ENCODE results near the gene GADD45GIP1.
"Not testable (repeated sequence)": the region's sequence is repeated elsewhere in the genome, so short reads cannot be mapped to it uniquely, and the experiment has no call there.

The GADD45GIP1 gene

GRCh38 chr19:12976109-12976508 lies 19.1 kb upstream of the GADD45GIP1 start:
- not testable (repeated sequence) for H3K4me1 Mint-ChIP-seq, H3K36me3 Mint-ChIP-seq, H3K4me3 Mint-ChIP-seq, H3K9me3 Mint-ChIP-seq, H3K27me3 Mint-ChIP-seq, H3K27ac Mint-ChIP-seq

DNA sequence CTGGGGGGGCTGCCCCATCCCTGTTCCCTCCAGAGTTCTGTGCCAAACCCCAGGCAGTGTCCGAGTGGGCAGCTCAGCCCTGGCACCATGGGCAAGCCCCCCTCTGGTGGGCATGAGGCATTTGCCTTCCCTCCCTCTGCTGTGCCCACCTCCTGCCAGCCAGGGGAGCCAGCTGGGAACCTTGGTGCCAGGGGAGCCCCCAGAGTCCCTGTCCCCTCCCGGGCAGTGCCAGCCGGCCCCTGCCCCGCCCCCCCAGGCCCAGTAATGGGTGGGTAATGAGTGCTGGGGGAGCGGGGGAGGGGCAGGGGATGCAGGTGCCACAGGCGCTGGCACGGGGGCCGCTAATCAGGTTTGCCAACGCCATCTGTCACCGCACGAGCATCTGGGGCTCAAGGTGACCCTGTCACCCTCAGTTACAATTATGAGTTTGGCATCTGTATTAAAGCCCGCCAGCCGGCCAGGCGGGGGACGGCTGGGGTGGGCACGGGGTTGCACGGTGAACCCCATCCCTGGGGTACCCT lies 18.3 kb upstream of the GADD45GIP1 start:
- Mint-ChIP-seq H3K4me3 (no peak overlapping the region), H3K27ac (no peak overlapping the region), H3K9me3 (no peaks in the 10 kb centered on the region)

GRCh38 chr19:12974301-12975220 lies 17.5 kb upstream of the GADD45GIP1 start:
- H3K27ac Mint-ChIP-seq: no peak overlapping the region
- H3K27me3 Mint-ChIP-seq: peaks cover 7% of the 10 kb centered on the region
- no peaks in the 10 kb centered on the region for H3K36me3 Mint-ChIP-seq
- peaks cover 13% of the 10 kb centered on the region for H3K4me1 Mint-ChIP-seq
- H3K4me3 Mint-ChIP-seq: no peak overlapping the region
- H3K9me3 Mint-ChIP-seq: no peaks in the 10 kb centered on the region

More for the DNA sequence above, 18.3 kb upstream of the GADD45GIP1 start:
- Mint-ChIP-seq H3K27me3 (peaks cover 7% of the 10 kb centered on the region), H3K36me3 (no peaks in the 10 kb centered on the region), H3K4me1 (peaks cover 9% of the 10 kb centered on the region)

DNA sequence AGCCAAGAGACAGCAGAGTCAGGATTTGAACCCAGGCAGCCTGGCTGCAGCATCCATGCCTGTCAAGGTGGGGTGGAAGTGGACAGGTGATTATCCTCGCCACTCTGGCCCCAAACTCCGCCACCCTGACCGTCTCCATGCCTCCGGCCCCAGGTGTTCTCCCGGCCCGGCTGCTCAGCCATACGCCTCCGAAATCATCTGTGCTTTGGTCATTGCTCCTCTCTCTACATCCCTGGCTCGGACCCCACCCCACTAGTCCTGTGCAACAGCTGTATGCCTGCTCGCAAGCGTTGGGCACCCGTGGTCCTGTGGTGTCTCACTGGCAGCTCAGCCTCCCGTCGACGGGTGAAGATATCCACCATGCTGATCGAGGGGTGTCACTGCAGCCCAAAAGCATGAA lies 16.2 kb upstream of the GADD45GIP1 start:
- Mint-ChIP-seq H3K4me1 (peaks cover 13% of the 10 kb centered on the region), H3K36me3 (no peaks in the 10 kb centered on the region), H3K27me3 (peaks cover 7% of the 10 kb centered on the region), H3K9me3 (no peaks in the 10 kb centered on the region), H3K27ac (peak overlapping the region; percentile 23), H3K4me3 (no peak overlapping the region)

DNA sequence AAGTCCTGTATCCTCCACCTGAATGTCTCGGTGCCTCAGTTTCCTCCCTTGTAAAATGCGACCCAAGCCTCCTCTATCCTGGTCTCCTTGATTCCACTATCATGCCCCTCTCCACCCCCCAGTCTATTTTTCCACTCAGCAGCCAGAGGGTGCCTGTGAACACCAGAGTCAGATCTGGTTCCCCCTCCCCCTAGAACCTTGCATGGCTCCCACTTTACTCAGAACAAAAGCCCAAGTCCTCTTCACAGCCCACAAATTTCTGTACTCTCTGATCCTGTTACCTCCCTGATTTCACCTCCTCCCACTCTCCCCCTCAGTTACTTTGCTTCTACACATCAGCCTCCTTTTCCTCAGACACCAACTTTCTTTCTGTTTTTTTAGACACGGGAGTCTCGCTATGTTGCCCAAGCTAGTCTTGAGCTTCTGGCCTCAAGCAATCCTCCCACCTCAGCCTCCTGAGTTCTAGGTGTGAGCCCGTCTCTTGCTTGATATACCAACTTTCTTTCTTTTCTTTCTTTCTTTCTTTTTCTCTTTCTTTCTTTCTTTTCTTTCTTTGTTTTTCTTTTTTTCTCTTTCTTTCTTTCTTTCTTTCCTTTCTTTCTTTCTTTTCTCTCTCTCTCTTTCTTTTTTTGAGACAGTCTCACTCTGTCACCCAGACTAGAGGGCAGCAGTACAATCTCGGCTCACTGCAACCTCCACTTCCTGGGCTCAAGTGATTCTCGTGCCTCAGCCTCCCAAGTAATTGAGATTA lies 13.2 kb upstream of the GADD45GIP1 start:
- Mint-ChIP-seq H3K27me3 (no peaks in the 10 kb centered on the region), H3K27ac (peak overlapping the region; percentile 18), H3K36me3 (no peaks in the 10 kb centered on the region), H3K9me3 (no peaks in the 10 kb centered on the region), H3K4me1 (peaks cover 10% of the 10 kb centered on the region), H3K4me3 (no peak overlapping the region)

- peak within 1 kb of the TSS; percentile 18 for H3K27ac Mint-ChIP-seq
- H3K9me3 Mint-ChIP-seq: no peaks in the 10 kb centered on the region
- no peaks in the 10 kb centered on the region for H3K27me3 Mint-ChIP-seq
- H3K4me1 Mint-ChIP-seq: peaks cover 14% of the 10 kb centered on the region
- no peaks in the 10 kb centered on the region for H3K36me3 Mint-ChIP-seq
- H3K4me3 Mint-ChIP-seq: no peak within 1 kb of the TSS
Observed at GRCh38 chr19:12969292-12969988, 12.4 kb upstream of the GADD45GIP1 start, which contains the start of gene DAND5. Gene DAND5 (plus strand): TSS chr19:12969576. CDS start chr19:12969661, 85 bp downstream.

GRCh38 chr19:12967907-12968306 lies 10.9 kb upstream of the GADD45GIP1 start:
- Mint-ChIP-seq H3K27me3 (peaks cover 2% of the 10 kb centered on the region), H3K9me3 (no peaks in the 10 kb centered on the region), H3K27ac (no peak overlapping the region), H3K4me1 (peaks cover 14% of the 10 kb centered on the region), H3K4me3 (no peak overlapping the region), H3K36me3 (no peaks in the 10 kb centered on the region)

- Mint-ChIP-seq H3K4me3 (no peak overlapping the region), H3K36me3 (no peaks in the 10 kb centered on the region), H3K27ac (no peak overlapping the region), H3K9me3 (no peaks in the 10 kb centered on the region), H3K4me1 (peaks cover 14% of the 10 kb centered on the region), H3K27me3 (peaks cover 2% of the 10 kb centered on the region)
Observed at GRCh38 chr19:12965812-12966135, 8.8 kb upstream of the GADD45GIP1 start.

GRCh38 chr19:12965017-12965811 lies 8.2 kb upstream of the GADD45GIP1 start:
- H3K36me3 Mint-ChIP-seq: no peaks in the 10 kb centered on the region
- H3K9me3 Mint-ChIP-seq: no peaks in the 10 kb centered on the region
- peaks cover 8% of the 10 kb centered on the region for H3K4me1 Mint-ChIP-seq
- H3K27me3 Mint-ChIP-seq: peaks cover 2% of the 10 kb centered on the region
- peak overlapping the region; percentile 92 for H3K4me3 Mint-ChIP-seq
- peak overlapping the region; percentile 47 for H3K27ac Mint-ChIP-seq

- H3K36me3 Mint-ChIP-seq: no peaks in the 10 kb centered on the region
- H3K27me3 Mint-ChIP-seq: peaks cover 2% of the 10 kb centered on the region
- peaks cover 17% of the 10 kb centered on the region for H3K4me1 Mint-ChIP-seq
- H3K4me3 Mint-ChIP-seq: no peak overlapping the region
- no peak overlapping the region for H3K27ac Mint-ChIP-seq
- H3K9me3 Mint-ChIP-seq: no peaks in the 10 kb centered on the region
Observed at GRCh38 chr19:12959481-12959880, 2.5 kb upstream of the GADD45GIP1 start.

DNA sequence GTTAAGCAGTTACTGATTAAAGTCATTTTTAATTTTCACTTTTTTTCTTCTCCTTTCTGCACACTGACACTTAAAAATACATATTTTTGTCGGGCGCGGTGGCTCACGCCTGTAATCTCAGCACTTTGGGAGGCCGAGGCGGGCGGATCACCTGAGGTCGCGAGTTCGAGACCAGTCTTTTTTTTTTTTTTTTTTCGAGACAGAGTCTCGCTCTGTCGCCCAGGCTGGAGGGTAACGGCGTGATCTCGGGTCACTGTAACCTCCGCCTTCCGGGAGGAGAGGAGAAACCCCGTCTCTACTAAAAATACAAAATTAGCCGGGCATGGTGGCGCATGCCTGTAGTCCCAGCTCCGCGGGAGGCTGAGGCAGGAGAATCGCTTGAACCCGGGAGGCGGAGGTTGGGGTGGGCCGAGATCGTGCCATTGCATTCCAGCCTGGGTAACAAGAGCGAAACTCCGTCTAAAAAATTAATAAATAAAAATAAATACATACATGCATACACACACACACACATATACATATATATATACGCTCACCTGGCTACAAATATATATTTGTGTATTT lies 448 bp upstream of the GADD45GIP1 start:
- not testable (repeated sequence) for H3K27me3 Mint-ChIP-seq, H3K36me3 Mint-ChIP-seq, H3K9me3 Mint-ChIP-seq
- Mint-ChIP-seq H3K27ac (peak overlapping the region; percentile 96), H3K4me3 (peak overlapping the region; percentile 91), H3K4me1 (peaks cover 20% of the 10 kb centered on the region)

DNA sequence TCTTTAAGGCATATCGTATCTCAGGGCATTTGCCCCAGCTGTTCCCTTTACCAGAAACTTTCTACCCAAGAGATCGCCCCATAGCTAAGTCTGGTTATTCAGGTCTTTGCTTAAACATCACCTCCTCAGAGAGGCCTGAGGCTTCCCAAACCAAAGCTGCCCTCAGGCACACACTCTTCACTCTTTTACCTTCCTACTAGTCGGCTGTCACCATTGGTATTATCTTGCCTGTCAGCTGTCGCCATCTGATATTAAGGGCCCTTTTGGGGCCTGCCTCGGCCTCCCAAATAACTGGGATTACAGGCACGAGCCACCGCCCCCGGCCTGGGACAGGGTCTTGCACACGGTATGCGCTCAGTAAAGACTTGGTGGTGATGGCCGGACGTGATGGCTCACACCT lies 1.0 kb downstream of the GADD45GIP1 start:
- Mint-ChIP-seq H3K4me1 (peaks cover 20% of the 10 kb centered on the region), H3K4me3 (peak overlapping the region; percentile 81), H3K27me3 (no peaks in the 10 kb centered on the region), H3K27ac (peak overlapping the region; percentile 92), H3K36me3 (peaks cover 3% of the 10 kb centered on the region), H3K9me3 (no peaks in the 10 kb centered on the region)

DNA sequence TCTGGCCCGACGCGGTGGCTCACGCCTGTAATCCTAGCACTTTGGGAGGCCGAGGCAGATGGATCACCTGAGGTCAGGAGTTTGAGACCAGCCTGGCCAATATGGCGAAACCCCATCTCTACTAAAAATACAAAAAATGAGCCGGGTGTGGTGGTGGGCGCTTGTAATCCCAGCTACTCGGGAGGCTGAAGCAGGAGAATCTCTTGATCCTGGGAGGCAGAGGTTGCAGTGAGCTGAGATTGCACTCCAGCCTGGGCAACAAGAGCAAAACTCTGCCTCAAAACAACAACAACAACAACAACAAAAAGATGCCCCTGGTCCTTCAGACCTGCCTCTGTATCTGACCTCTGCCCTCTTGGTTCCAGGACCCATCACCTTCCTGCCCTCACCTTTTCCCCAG lies 1.4 kb downstream of the GADD45GIP1 start:
- H3K27me3 Mint-ChIP-seq: not testable (repeated sequence)

GRCh38 chr19:12954612-12954962 lies 2.4 kb downstream of the GADD45GIP1 start:
- no peaks in the 10 kb centered on the region for H3K9me3 Mint-ChIP-seq
- no peaks in the 10 kb centered on the region for H3K27me3 Mint-ChIP-seq
- peaks cover 20% of the 10 kb centered on the region for H3K4me1 Mint-ChIP-seq
- H3K36me3 Mint-ChIP-seq: peaks cover 8% of the 10 kb centered on the region
- peak overlapping the region; percentile 47 for H3K27ac Mint-ChIP-seq
- H3K4me3 Mint-ChIP-seq: peak overlapping the region; percentile 43

More for the DNA sequence above, 1.4 kb downstream of the GADD45GIP1 start:
- H3K27ac Mint-ChIP-seq: peak overlapping the region; percentile 92
- not testable (repeated sequence) for H3K36me3 Mint-ChIP-seq, H3K9me3 Mint-ChIP-seq
- H3K4me1 Mint-ChIP-seq: peaks cover 20% of the 10 kb centered on the region
- peak overlapping the region; percentile 81 for H3K4me3 Mint-ChIP-seq

All from activated naive CD4-positive, alpha-beta T cell treated with anti-CD3 and anti-CD28 coated beads, Interleukin-2, amount 50 U/mL, for 24 hours (primary cell).